ENCODE data around the gene DNAH6.

The DNAH6 gene

GRCh38 chr2:84705858-84706257, 189.6 kb downstream of the DNAH6 start:
- no peak for TF ChIP-seq CTCF (IDR thresholded peaks at IDR 0.05; ENCODE audit: insufficient read depth, low read length, poor library complexity, severe bottlenecking)
- Histone ChIP-seq H3K4me3 (replicated peaks; ENCODE audit: low read depth, low read length) (no peak overlapping the region), H3K27me3 (replicated peaks; ENCODE audit: control insufficient read depth, insufficient read depth, low read length) (no peaks in the 10 kb centered on the region), H3K36me3 (ENCODE audit: control insufficient read depth, insufficient read depth, low read length) (no peaks in the 10 kb centered on the region)
- no peak for DNase-seq (ENCODE audit: extremely low read depth, insufficient read length)

GRCh38 chr2:84708442-84708841, 192.1 kb downstream of the DNAH6 start:
- H3K36me3 ChIP-seq (ENCODE audit: control insufficient read depth, insufficient read depth, low read length): no peaks in the 10 kb centered on the region
- no peaks in the 10 kb centered on the region for H3K27me3 ChIP-seq (replicated peaks; ENCODE audit: control insufficient read depth, insufficient read depth, low read length)
- no peak overlapping the region for H3K4me3 ChIP-seq (replicated peaks; ENCODE audit: low read depth, low read length)
- DNase-seq (ENCODE audit: extremely low read depth, insufficient read length): no peak
- no peak for TF ChIP-seq CTCF (IDR thresholded peaks at IDR 0.05; ENCODE audit: insufficient read depth, low read length, poor library complexity, severe bottlenecking)

GRCh38 chr2:84711651-84712050, 195.4 kb downstream of the DNAH6 start:
- H3K27me3 ChIP-seq (replicated peaks; ENCODE audit: control insufficient read depth, insufficient read depth, low read length): no peaks in the 10 kb centered on the region
- H3K4me3 ChIP-seq (replicated peaks; ENCODE audit: low read depth, low read length): no peak overlapping the region
- no peak for DNase-seq (ENCODE audit: extremely low read depth, insufficient read length)
- no peaks in the 10 kb centered on the region for H3K36me3 ChIP-seq (ENCODE audit: control insufficient read depth, insufficient read depth, low read length)
- no peak for TF ChIP-seq CTCF (IDR thresholded peaks at IDR 0.05; ENCODE audit: insufficient read depth, low read length, poor library complexity, severe bottlenecking)

- no peak for TF ChIP-seq CTCF (IDR thresholded peaks at IDR 0.05; ENCODE audit: insufficient read depth, low read length, poor library complexity, severe bottlenecking)
- no peaks in the 10 kb centered on the region for H3K36me3 ChIP-seq (ENCODE audit: control insufficient read depth, insufficient read depth, low read length)
Observed at GRCh38 chr2:84713441-84713840, 197.1 kb downstream of the DNAH6 start.

GRCh38 chr2:84716564-84716963, 200.3 kb downstream of the DNAH6 start:
- no peak for DNase-seq (ENCODE audit: extremely low read depth, insufficient read length)
- Histone ChIP-seq H3K4me3 (replicated peaks; ENCODE audit: low read depth, low read length) (no peak overlapping the region), H3K36me3 (ENCODE audit: control insufficient read depth, insufficient read depth, low read length) (no peaks in the 10 kb centered on the region), H3K27me3 (replicated peaks; ENCODE audit: control insufficient read depth, insufficient read depth, low read length) (no peaks in the 10 kb centered on the region)
- TF ChIP-seq CTCF (IDR thresholded peaks at IDR 0.05; ENCODE audit: insufficient read depth, low read length, poor library complexity, severe bottlenecking): no peak

More at GRCh38 chr2:84713441-84713840, 197.1 kb downstream of the DNAH6 start:
- Histone ChIP-seq H3K27me3 (replicated peaks; ENCODE audit: control insufficient read depth, insufficient read depth, low read length) (no peaks in the 10 kb centered on the region), H3K4me3 (replicated peaks; ENCODE audit: low read depth, low read length) (no peak overlapping the region)
- no peak for DNase-seq (ENCODE audit: extremely low read depth, insufficient read length)

- DNase-seq (ENCODE audit: extremely low read depth, insufficient read length): no peak
- no peak for TF ChIP-seq CTCF (IDR thresholded peaks at IDR 0.05; ENCODE audit: insufficient read depth, low read length, poor library complexity, severe bottlenecking)
Observed at GRCh38 chr2:84717302-84717701, 201.0 kb downstream of the DNAH6 start.

More at GRCh38 chr2:84717302-84717701, 201.0 kb downstream of the DNAH6 start:
- Histone ChIP-seq H3K4me3 (replicated peaks; ENCODE audit: low read depth, low read length) (no peak overlapping the region), H3K36me3 (ENCODE audit: control insufficient read depth, insufficient read depth, low read length) (no peaks in the 10 kb centered on the region), H3K27me3 (replicated peaks; ENCODE audit: control insufficient read depth, insufficient read depth, low read length) (no peaks in the 10 kb centered on the region)

Data from GM06990 (cell line).